ENCODE data around the gene LRRC14B.
"Not testable (repeated sequence)": the region's sequence is repeated elsewhere in the genome, so short reads cannot be mapped to it uniquely, and the experiment has no call there.

Gene LRRC14B

GRCh38 chr5:234450-234849 is 43.2 kb downstream of the LRRC14B start:
- DNase-seq (ENCODE audit: low read depth) = no peak
- H3K4me3 ChIP-seq (ENCODE audit: low read depth, low read length) = no peak overlapping the region
- no peak for TF ChIP-seq CTCF (conservative IDR thresholded peaks at IDR 0.05; ENCODE audit: low read depth, low read length)

- DNase-seq (ENCODE audit: low read depth); H3K4me3 ChIP-seq (ENCODE audit: low read depth, low read length): not testable (repeated sequence)
Observed at GRCh38 chr5:235527-235926, 44.2 kb downstream of the LRRC14B start.

- DNase-seq (ENCODE audit: low read depth) = peak; percentile 60
Observed at GRCh38 chr5:237931-238330, 46.6 kb downstream of the LRRC14B start.

GRCh38 chr5:240550-240949 is 49.3 kb downstream of the LRRC14B start:
- H3K4me3 ChIP-seq (ENCODE audit: low read depth, low read length); DNase-seq (ENCODE audit: low read depth): not testable (repeated sequence)

More at GRCh38 chr5:237931-238330, 46.6 kb downstream of the LRRC14B start:
- not testable (repeated sequence) for H3K4me3 ChIP-seq (ENCODE audit: low read depth, low read length)

GRCh38 chr5:241045-241669 is 49.9 kb downstream of the LRRC14B start:
- H3K4me3 ChIP-seq (ENCODE audit: low read depth, low read length) = not testable (repeated sequence)
- DNase-seq (ENCODE audit: low read depth) = peak; percentile 50

GRCh38 chr5:243683-244367 is 52.5 kb downstream of the LRRC14B start:
- not testable (repeated sequence) for H3K4me3 ChIP-seq (ENCODE audit: low read depth, low read length); DNase-seq (ENCODE audit: low read depth)

GRCh38 chr5:245717-246116 is 54.4 kb downstream of the LRRC14B start:
- H3K4me3 ChIP-seq (ENCODE audit: low read depth, low read length); DNase-seq (ENCODE audit: low read depth): not testable (repeated sequence)
